CD4-positive, alpha-beta T cell treated with Interleukin-1 beta for 1 hour (primary cell): ENCODE results near the gene UCN3.

Experiments used
- DNase-seq, 2 donors: peaks; one replicate each; pipeline ENCODE4 v3.0.0-alpha.2; 2020 to 2022

Gene UCN3

GRCh38 chr10:5364890-5365338, at the start of gene UCN3:
Gene UCN3, plus strand, starts transcription at chr10:5364966. Its CDS starts 8,755 bp downstream, at chr10:5373721.
- no peak for DNase-seq

- DNase-seq = peak; percentile 31 to 55
Observed at GRCh38 chr10:5317547-5318107, 47.1 kb upstream of the UCN3 start.

- no peak for DNase-seq
Observed at GRCh38 chr10:5318148-5318547, 46.6 kb upstream of the UCN3 start.

- no peak for DNase-seq
Observed at GRCh38 chr10:5319863-5320262, 44.9 kb upstream of the UCN3 start.

GRCh38 chr10:5321273-5321672, 43.5 kb upstream of the UCN3 start:
- DNase-seq = no peak

GRCh38 chr10:5323446-5323845, 41.3 kb upstream of the UCN3 start:
- no peak for DNase-seq

GRCh38 chr10:5325076-5325475, 39.7 kb upstream of the UCN3 start:
- DNase-seq = no peak

- peak in 1 of 2 donors; percentile 2 for DNase-seq
Observed at GRCh38 chr10:5334196-5334880, 30.4 kb upstream of the UCN3 start.

GRCh38 chr10:5338010-5338409, 26.8 kb upstream of the UCN3 start:
- DNase-seq = no peak

- no peak for DNase-seq
Observed at GRCh38 chr10:5343092-5343491, 21.7 kb upstream of the UCN3 start.

- DNase-seq = peak; percentile 22 to 34
Observed at GRCh38 chr10:5343561-5343960, 21.2 kb upstream of the UCN3 start.

GRCh38 chr10:5343979-5344378, 20.8 kb upstream of the UCN3 start:
- DNase-seq = no peak

- no peak for DNase-seq
Observed at GRCh38 chr10:5344746-5345145, 20.0 kb upstream of the UCN3 start.

GRCh38 chr10:5346881-5347280, 17.9 kb upstream of the UCN3 start:
- no peak for DNase-seq

- no peak for DNase-seq
Observed at GRCh38 chr10:5349362-5349761, 15.4 kb upstream of the UCN3 start.

GRCh38 chr10:5354068-5354467, 10.7 kb upstream of the UCN3 start:
- DNase-seq = no peak

GRCh38 chr10:5355594-5356301, 9.0 kb upstream of the UCN3 start:
- no peak for DNase-seq

- no peak for DNase-seq
Observed at GRCh38 chr10:5356302-5356763, 8.4 kb upstream of the UCN3 start.

- DNase-seq = no peak
Observed at GRCh38 chr10:5360318-5360915, 4.3 kb upstream of the UCN3 start.

- DNase-seq = no peak
Observed at GRCh38 chr10:5361966-5362365, 2.8 kb upstream of the UCN3 start.

GRCh38 chr10:5362873-5363272, 1.9 kb upstream of the UCN3 start:
- no peak for DNase-seq

- DNase-seq = no peak
Observed at GRCh38 chr10:5364374-5364773, 392 bp upstream of the UCN3 start.

GRCh38 chr10:5365928-5366327, 1.2 kb downstream of the UCN3 start:
- no peak for DNase-seq
